Esophagus muscularis mucosa (tissue), 3 donors: Measurements from ENCODE around the gene GPRIN3.

ENCODE experiments used
- CTCF ChIP-seq, 3 experiments: fragments of 200-600 bp in 2 of 3; fragments of 450-650 bp in 1 of 3; sonication (generic) in 2 of 3; IDR thresholded peaks; one replicate each; pipeline ENCODE4 v1.5.1; 2017 to 2019; ENCODE audit warnings: antibody characterized with exemption in 3 of 3, mild to moderate bottlenecking in 2 of 3, moderate library complexity in 1 of 3
- POLR2A ChIP-seq: fragments of 450-650 bp; IDR thresholded peaks from one replicate; pipeline ENCODE4 v1.6.1; 2017; ENCODE audit warnings: antibody characterized with exemption, moderate library complexity, mild to moderate bottlenecking, low read depth

GRCh38 chr4:89305028-89305427 lies 2.6 kb downstream of the GPRIN3 start:
- no peak for TF ChIP-seq CTCF (IDR thresholded peaks at IDR 0.05)
- TF ChIP-seq POLR2A, result no peak
